Right lobe of liver (tissue), 6 donors: ENCODE data around the gene PARVA. TPM values are rescaled to one million over a fixed set of nuclear protein-coding genes. Genes with fewer than 3 reads are reported as not detected.

Source experiments
- ATAC-seq, 4 donors: fragments of 200-7000 bp; cut with Tn5 transposase; one replicate each; pipeline ENCODE4 v1.9.1; 2020; ENCODE audit warnings: mild to moderate bottlenecking in 4 of 4, moderate library complexity in 4 of 4
- DNase-seq, 3 donors: peaks; one replicate each; pipeline ENCODE4 v3.0.0-alpha.2; 2020
- H3K27ac ChIP-seq, 3 donors: fragments of 200-600 bp; one replicate each; pipeline ENCODE4 v1.8.0; 2022
- H3K27me3 ChIP-seq, 2 donors: fragments of 200-600 bp; one replicate each; pipeline ENCODE4 v1.8.0; 2022
- H3K36me3 ChIP-seq, 4 donors: fragments of 200-600 bp; sonication (generic) in 1 of 4; one replicate each; pipeline versions ENCODE4 v1.5.1 to v1.8.0; 2017 to 2022; ENCODE audit warnings: control low read depth in 1 of 4
- H3K4me1 ChIP-seq, 4 donors: fragments of 200-600 bp; sonication (generic) in 1 of 4; one replicate each; pipeline versions ENCODE4 v1.5.1 to v1.8.0; 2017 to 2022; ENCODE audit warnings: control low read depth in 1 of 4
- H3K4me3 ChIP-seq, 3 donors: fragments of 200-600 bp; one replicate each; pipeline ENCODE4 v1.8.0; 2022
- H3K9me3 ChIP-seq, 4 donors: fragments of 200-600 bp; sonication (generic) in 1 of 4; one replicate each; pipeline versions ENCODE4 v1.5.1 to v1.8.0; 2017 to 2022; ENCODE audit warnings: control low read depth in 1 of 4
- CTCF ChIP-seq, 4 donors: fragments of 200-600 bp in 3 of 4; fragments of 450-650 bp in 1 of 4; IDR thresholded peaks; one replicate each; pipeline versions ENCODE4 v1.5.1 to v1.8.0; 2016 to 2022; ENCODE audit warnings: antibody characterized with exemption in 4 of 4, mild to moderate bottlenecking in 2 of 4
- POLR2A ChIP-seq: fragments of 450-650 bp; IDR thresholded peaks from one replicate; pipeline ENCODE4 v1.6.1; 2017; ENCODE audit warnings: antibody characterized with exemption, mild to moderate bottlenecking
- WGBS: methylation state at CpG from one replicate; pipeline ENCODE4 v1.1.6; 2018; ENCODE audit warnings: low coverage, low lambda C conversion rate; ENCODE audit not compliant: insufficient coverage; ENCODE audit errors: missing lambda C conversion rate; 5-methylcytosine and 5-hydroxymethylcytosine counted together
- intact Hi-C, 2 donors: fragments of 100-400 bp; cut with DNase I; formaldehyde crosslinking; loops; one replicate each; pipeline versions ENCODE4 v1.11.2 to v1.14.1; 2022
- total RNA-seq, 6 experiments: library from RNA; depleted of rRNA in 2 of 6; stranded (reverse); fragments of >200 nt in 2 of 6; fragmentation: NEBNext Ultra II Directional in 3 of 6; extraction: Animal tissue kit (Norgen Biotek cat#: 25700) in 3 of 6; gene quantifications; one replicate each; pipeline versions ENCODE4 v1.1.0 to v1.2.4, GENCODE V29; 2016 to 2023
- donor health status: DM: no; HTN: yes; CAD: no.
- donor health status: DM: no; HTN: no; CAD: no.
- donor health status: DM: no; HTN: no; CAD: no.
- donor health status: DM: no; HTN: yes; CAD: no.
- donor health status: DM: no; HTN: yes; CAD: no.

PARVA gene
- total RNA-seq, 6 experiments from 2014 or later, result 11.1 to 27.5 (median 21.8) TPM

- H3K9me3 ChIP-seq, result no peaks in the 10 kb centered on the region
- 82% methylated on average over 4 of the region's 6 CpGs for WGBS
- ATAC-seq, result no peak
- peaks cover 0 to 2% (median 0%) of the 10 kb centered on the region in 4 donors for H3K36me3 ChIP-seq
- no peaks in the 10 kb centered on the region for H3K4me1 ChIP-seq
- no peak for DNase-seq
- H3K27ac ChIP-seq, result no peak overlapping the region
- no peak for TF ChIP-seq CTCF (IDR thresholded peaks at IDR 0.05)
- no peak for TF ChIP-seq POLR2A
- H3K27me3 ChIP-seq, result no peaks in the 10 kb centered on the region
- no peak overlapping the region for H3K4me3 ChIP-seq
- intact Hi-C loops, result no loop called here
Observed at GRCh38 chr11:12420706-12421105, 43.3 kb downstream of the PARVA start.

GRCh38 chr11:12421386-12421785, 44.0 kb downstream of the PARVA start:
- Histone ChIP-seq H3K9me3 (no peaks in the 10 kb centered on the region), H3K4me1 (no peaks in the 10 kb centered on the region), H3K27ac (no peak overlapping the region), H3K4me3 (no peak overlapping the region), H3K36me3 (no peaks in the 10 kb centered on the region), H3K27me3 (no peaks in the 10 kb centered on the region)
- ATAC-seq, result no peak
- TF ChIP-seq CTCF (IDR thresholded peaks at IDR 0.05) (no peak), POLR2A (no peak)
- DNase-seq, result no peak
- intact Hi-C loops, result no loop called here
- WGBS, result 50% methylated on average over 1 of the region's 1 CpG

GRCh38 chr11:12426176-12426575, 48.8 kb downstream of the PARVA start:
- Histone ChIP-seq H3K9me3 (no peaks in the 10 kb centered on the region), H3K27ac (no peak overlapping the region), H3K4me1 (peaks cover 0 to 8% (median 0%) of the 10 kb centered on the region in 4 donors), H3K4me3 (no peak overlapping the region), H3K36me3 (no peaks in the 10 kb centered on the region), H3K27me3 (no peaks in the 10 kb centered on the region)
- intact Hi-C loops, result no loop called here
- ATAC-seq, result no peak
- DNase-seq, result no peak
- TF ChIP-seq POLR2A (no peak), CTCF (IDR thresholded peaks at IDR 0.05) (no peak)

- no peak overlapping the region for H3K27ac ChIP-seq
- ATAC-seq (no peak), DNase-seq (no peak)
- no peaks in the 10 kb centered on the region for H3K36me3 ChIP-seq
- H3K9me3 ChIP-seq, result no peaks in the 10 kb centered on the region
- intact Hi-C loops, result no loop called here
- TF ChIP-seq CTCF (IDR thresholded peaks at IDR 0.05), result no peak
- no peak for TF ChIP-seq POLR2A
- H3K4me3 ChIP-seq, result no peak overlapping the region
- H3K27me3 ChIP-seq, result no peaks in the 10 kb centered on the region
- 78% methylated on average over 3 of the region's 3 CpGs for WGBS
- H3K4me1 ChIP-seq, result peaks cover 0 to 10% (median 0%) of the 10 kb centered on the region in 4 donors
Observed at GRCh38 chr11:12429155-12429554, 51.8 kb downstream of the PARVA start.

- ATAC-seq, result no peak
- Histone ChIP-seq H3K4me1 (peaks cover 0 to 10% (median 0%) of the 10 kb centered on the region in 4 donors), H3K27ac (no peak overlapping the region)
Observed at GRCh38 chr11:12430351-12430750, 53.0 kb downstream of the PARVA start.

More at GRCh38 chr11:12430351-12430750, 53.0 kb downstream of the PARVA start:
- TF ChIP-seq CTCF (IDR thresholded peaks at IDR 0.05) (no peak), POLR2A (no peak)
- Histone ChIP-seq H3K27me3 (no peaks in the 10 kb centered on the region), H3K9me3 (no peaks in the 10 kb centered on the region), H3K36me3 (no peaks in the 10 kb centered on the region), H3K4me3 (no peak overlapping the region)
- DNase-seq, result no peak
- intact Hi-C loops, result no loop called here
- WGBS, result 60% methylated on average over 3 of the region's 3 CpGs
